CD8-positive, alpha-beta memory T cell (primary cell): ENCODE data around the gene GNAT2. TPM values are rescaled to one million over a fixed set of nuclear protein-coding genes. Genes with fewer than 3 reads are reported as not detected.
A peak's percentile ranks its signal among the peaks of the same experiment; 100 is the strongest.

Experiments used
- CTCF ChIA-PET: fragments of 350-600 bp; sonication (Branson Sonifier 250); formaldehyde crosslinking; loops from one replicate; lab custom pipeline; 2021; ENCODE audit warnings: antibody characterized with exemption; lab: Charles Lee
- POLR2A ChIA-PET: fragments of 350-600 bp; sonication (Branson Sonifier 250); formaldehyde crosslinking; loops from one replicate; lab custom pipeline; 2021; ENCODE audit warnings: antibody characterized with exemption; lab: Charles Lee
- DNase-seq, 5 donors: peaks; one replicate each; pipeline versions ENCODE4 v3.0.0 to v3.0.0-alpha.2; 2020 to 2022; ENCODE audit warnings: mixed read lengths in 1 of 5
- H3K27ac ChIP-seq: one replicate; pipeline ENCODE4 v1.7.0; 2013; ENCODE audit warnings: low read depth, mild to moderate bottlenecking, low read length, moderate library complexity
- H3K27me3 ChIP-seq: 2 replicates; pipeline ENCODE4 v1.7.0; 2013; ENCODE audit warnings: low read length, mild to moderate bottlenecking; ENCODE audit not compliant: insufficient read depth, poor library complexity, severe bottlenecking
- H3K36me3 ChIP-seq: 2 replicates; pipeline ENCODE4 v1.7.0; 2013; ENCODE audit warnings: mild to moderate bottlenecking, low read length, moderate library complexity; ENCODE audit not compliant: insufficient read depth
- H3K4me1 ChIP-seq: 2 replicates; pipeline ENCODE4 v1.7.0; 2013; ENCODE audit warnings: mild to moderate bottlenecking, low read length, moderate library complexity; ENCODE audit not compliant: insufficient read depth
- H3K4me3 ChIP-seq: 2 replicates; pipeline ENCODE4 v1.7.0; 2013; ENCODE audit warnings: mild to moderate bottlenecking, low read length
- H3K9me3 ChIP-seq: 2 replicates; pipeline ENCODE4 v1.7.0; 2013; ENCODE audit warnings: mild to moderate bottlenecking, low read length
- H3K27ac Mint-ChIP-seq, 8 donors: one replicate each; pipeline ENCODE4 v1.8.0; 2020 to 2021; ENCODE audit warnings: mixed read lengths in 8 of 8, mild to moderate bottlenecking in 6 of 8, inconsistent platforms in 3 of 8, moderate library complexity in 3 of 8
- H3K27me3 Mint-ChIP-seq, 2 donors: one replicate each; pipeline ENCODE4 v1.8.0; 2020 to 2021; ENCODE audit warnings: mixed read lengths in 2 of 2, mild to moderate bottlenecking in 1 of 2, moderate library complexity in 1 of 2
- H3K36me3 Mint-ChIP-seq, 3 donors: one replicate each; pipeline ENCODE4 v1.8.0; 2020 to 2021; ENCODE audit warnings: mixed read lengths in 3 of 3, inconsistent platforms in 1 of 3, mild to moderate bottlenecking in 1 of 3
- H3K4me1 Mint-ChIP-seq, 3 donors: one replicate each; pipeline ENCODE4 v1.8.0; 2020 to 2021; ENCODE audit warnings: mixed read lengths in 3 of 3, inconsistent platforms in 1 of 3, mild to moderate bottlenecking in 1 of 3
- H3K4me3 Mint-ChIP-seq, 7 donors: one replicate each; pipeline ENCODE4 v1.8.0; 2020 to 2021; ENCODE audit warnings: mixed read lengths in 7 of 7, mild to moderate bottlenecking in 6 of 7, moderate library complexity in 4 of 7, inconsistent platforms in 2 of 7
- H3K9me3 Mint-ChIP-seq, 5 donors: one replicate each; pipeline ENCODE4 v1.8.0; 2020 to 2022; ENCODE audit warnings: mixed read lengths in 5 of 5, mild to moderate bottlenecking in 3 of 5, moderate library complexity in 2 of 5, inconsistent platforms in 1 of 5
- polyA plus RNA-seq: library from polyadenylated mRNA; unstranded; fragments of 300-500 nt; fragmentation: Illumina TruSeq; gene quantifications from one replicate; pipeline ENCODE4 v1.2.3, GENCODE V29; 2021
- total RNA-seq, 2 experiments: library from RNA; stranded (reverse); gene quantifications; one replicate each; pipeline ENCODE4 v1.2.3, GENCODE V29; 2021

The GNAT2 gene
- total and polyA plus RNA-seq, 3 experiments from 2014 or later = 0.53 to 1.5 TPM; not detected in 1

DNA sequence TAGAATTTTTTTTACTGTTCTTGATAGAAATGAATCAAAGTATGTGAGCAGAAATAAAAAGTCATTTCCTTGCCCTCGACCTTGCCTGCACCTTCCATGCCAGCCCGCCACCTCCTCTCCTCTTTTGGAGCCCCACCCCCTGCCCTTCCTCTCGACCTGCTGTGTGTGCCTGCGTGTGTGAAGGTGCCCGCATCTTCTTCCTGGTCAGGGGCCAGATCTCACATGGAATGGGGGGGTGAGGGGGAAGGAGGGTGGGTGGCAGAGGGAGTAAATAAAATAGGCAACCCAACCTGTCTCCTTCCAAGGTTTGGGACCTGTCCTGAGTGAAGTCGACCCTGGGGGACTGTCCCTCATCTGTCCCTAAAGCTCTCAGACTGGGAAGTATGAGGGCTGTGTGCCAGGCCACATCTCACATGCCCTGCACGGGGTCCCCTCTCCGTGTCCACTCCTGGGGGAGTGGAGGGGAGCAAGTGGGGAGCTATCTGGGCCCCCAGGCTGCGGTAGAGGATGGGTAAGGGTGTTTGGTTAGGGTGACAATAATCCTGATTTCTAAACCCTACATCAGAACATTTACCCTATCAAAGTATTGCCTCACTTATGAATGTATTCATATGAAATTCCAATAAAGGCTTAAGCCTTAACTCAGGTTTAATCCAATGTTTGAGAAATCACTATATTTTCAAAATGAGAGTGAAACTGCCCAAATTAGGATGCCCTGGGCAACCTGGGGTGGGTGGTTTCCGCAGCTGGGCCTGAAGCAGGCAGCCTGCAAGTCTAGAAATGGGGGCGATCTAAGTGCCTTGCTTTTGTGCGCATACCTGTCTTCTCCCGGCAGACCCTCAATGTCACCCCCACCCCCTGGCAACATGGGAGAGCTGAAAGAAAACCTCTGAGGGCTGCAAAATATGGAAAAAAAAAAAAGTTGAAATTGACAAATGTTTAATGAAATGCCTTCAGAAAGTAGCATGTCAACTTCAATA, 15.6 kb upstream of the GNAT2 start:
- Mint-ChIP-seq H3K27me3 (peaks cover 1 to 6% of the 10 kb centered on the region in 2 donors), H3K36me3 (peaks cover 0 to 17% (median 0%) of the 10 kb centered on the region in 3 donors), H3K27ac (peak overlapping the region in 5 of 8 donors; percentile 2 to 78 (median 42)), H3K4me1 (peaks cover 7 to 10% (median 9%) of the 10 kb centered on the region in 3 donors), H3K9me3 (no peaks in the 10 kb centered on the region), H3K4me3 (no peak overlapping the region)
- no peak overlapping the region for H3K4me3 ChIP-seq
- H3K4me1 ChIP-seq = peaks cover 9% of the 10 kb centered on the region
- no peak for DNase-seq
- CTCF ChIA-PET = interaction anchor here (1.1 to 7.6 kb wide), 5 partner anchors 8 to 348 kb away, joined by 4 to 90 read pairs (median 7); partner anchors contain the start of gene AHCYL1
- no peak overlapping the region for H3K27ac ChIP-seq
- POLR2A ChIA-PET = no interaction called here
- H3K27me3 ChIP-seq = no peaks in the 10 kb centered on the region
- H3K9me3 ChIP-seq = no peaks in the 10 kb centered on the region
- H3K36me3 ChIP-seq = peaks cover 7% of the 10 kb centered on the region

DNA sequence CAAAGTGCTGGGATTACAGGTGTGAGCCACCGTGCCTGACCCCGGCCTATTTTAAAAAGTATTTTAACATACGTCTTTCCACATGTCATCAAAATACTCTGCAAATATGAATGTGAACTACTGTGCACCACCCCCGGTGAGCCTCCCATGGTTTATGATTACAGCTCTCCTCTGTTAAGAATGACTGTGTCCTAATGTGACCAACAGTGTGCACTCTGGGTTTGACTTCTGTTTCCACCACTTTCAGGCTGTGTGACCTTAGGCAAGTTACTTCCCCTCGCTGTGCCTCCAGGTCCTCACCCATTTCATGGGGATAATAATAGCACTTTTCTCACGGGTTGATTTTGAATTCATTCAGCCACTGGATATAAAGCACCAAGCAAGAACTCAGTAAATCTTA, 14.9 kb upstream of the GNAT2 start:
- POLR2A ChIA-PET = no interaction called here

DNA sequence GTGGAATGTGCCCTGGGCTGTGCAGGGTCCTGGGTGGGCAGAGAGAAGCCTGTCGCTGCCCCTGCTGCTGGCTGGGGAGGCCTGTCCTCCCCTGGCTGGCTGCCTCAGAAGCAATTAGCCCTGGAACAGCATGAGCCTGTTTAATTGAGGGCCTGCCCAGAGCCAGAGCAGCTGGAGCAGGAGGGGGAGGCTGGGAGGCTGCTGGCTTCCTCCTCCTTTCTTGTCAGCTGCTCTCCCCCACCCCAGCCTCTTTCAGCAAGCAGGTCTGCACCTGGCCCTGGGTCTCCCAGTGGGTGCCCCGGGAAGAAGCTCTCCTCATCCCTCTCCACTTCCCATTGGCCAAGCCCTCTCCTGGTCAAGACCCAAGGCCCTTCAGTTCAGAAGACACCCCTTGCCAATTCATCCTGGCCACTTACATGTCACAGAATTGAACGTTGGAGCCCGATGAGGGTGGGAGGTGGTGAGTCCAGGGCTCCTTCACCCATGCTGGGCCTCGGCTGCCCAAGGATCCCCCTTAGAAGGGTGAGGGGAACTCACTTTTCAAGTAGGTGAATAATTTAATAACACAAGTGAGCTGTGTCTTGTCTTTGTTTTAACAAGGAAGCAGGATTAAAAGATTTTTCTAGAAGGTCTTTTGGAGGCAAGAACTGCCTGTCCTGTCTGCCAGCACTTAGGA, 13.4 kb upstream of the GNAT2 start:
- peak overlapping the region in 2 of 8 donors; percentile 46 to 80 for H3K27ac Mint-ChIP-seq

More for the DNA sequence above, 14.9 kb upstream of the GNAT2 start:
- CTCF ChIA-PET = interaction anchor here (1.1 to 6.5 kb wide), 4 partner anchors 9 to 102 kb away, joined by 3 to 27 read pairs (median 6); no protein-coding TSS in a partner anchor
- H3K27me3 Mint-ChIP-seq = peaks cover 0 to 6% of the 10 kb centered on the region in 2 donors
- H3K36me3 Mint-ChIP-seq = peaks cover 3 to 25% (median 6%) of the 10 kb centered on the region in 3 donors
- DNase-seq = no peak
- Histone ChIP-seq H3K9me3 (no peaks in the 10 kb centered on the region), H3K36me3 (peaks cover 14% of the 10 kb centered on the region), H3K4me1 (peaks cover 9% of the 10 kb centered on the region), H3K27ac (no peak overlapping the region), H3K27me3 (no peaks in the 10 kb centered on the region), H3K4me3 (no peak overlapping the region)
- peak overlapping the region in 4 of 8 donors; percentile 4 to 76 (median 58) for H3K27ac Mint-ChIP-seq
- peaks cover 6 to 9% (median 7%) of the 10 kb centered on the region in 3 donors for H3K4me1 Mint-ChIP-seq
- no peak overlapping the region for H3K4me3 Mint-ChIP-seq
- no peaks in the 10 kb centered on the region for H3K9me3 Mint-ChIP-seq

DNA sequence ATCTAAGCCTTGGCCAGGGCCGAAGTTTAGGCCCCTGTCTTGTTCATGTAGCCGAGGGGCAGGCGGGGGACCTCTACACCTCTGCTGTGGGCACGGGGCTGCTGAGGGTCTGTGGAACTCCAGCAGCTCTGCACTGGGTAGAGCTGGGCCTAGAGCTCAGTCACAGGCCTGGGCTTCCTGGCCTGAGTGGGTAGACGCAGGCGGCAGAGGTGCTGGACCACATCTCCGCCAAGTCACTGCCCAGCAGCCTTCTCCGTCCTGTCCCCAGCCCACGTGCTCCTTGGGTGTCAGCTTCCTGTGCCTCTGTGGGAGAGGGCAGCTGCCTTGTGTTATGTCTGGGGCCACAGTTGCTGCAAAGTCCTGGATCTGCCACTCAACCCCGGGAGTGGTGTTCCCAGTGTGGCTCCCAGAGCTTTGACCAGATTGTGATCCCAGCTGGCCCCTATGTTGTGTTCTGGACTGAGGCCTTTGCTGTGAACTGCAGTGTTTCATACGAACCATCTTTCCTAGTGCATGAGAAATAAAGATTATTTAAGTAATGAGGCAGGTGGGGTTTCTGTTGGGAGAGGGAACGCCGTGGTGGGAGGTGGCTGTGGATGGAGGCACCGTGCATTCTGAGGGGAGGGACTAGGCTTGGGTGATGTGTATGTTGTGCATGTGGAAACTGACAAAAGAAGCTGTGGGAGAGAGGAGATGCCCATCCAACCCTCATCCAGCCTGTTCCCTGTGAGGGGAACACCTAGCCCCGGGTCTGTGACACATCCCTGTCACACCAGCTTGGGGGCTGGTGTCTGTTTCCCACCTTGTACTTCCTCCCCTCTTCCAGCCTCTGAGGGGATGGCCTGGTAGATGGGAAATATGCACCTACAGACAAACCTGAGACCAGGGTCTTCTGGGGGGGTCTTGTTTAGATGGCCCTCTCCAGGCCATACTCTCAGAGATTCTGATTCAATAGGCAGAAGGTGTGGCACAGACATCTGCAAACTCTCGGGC, 12.4 kb upstream of the GNAT2 start:
- Mint-ChIP-seq H3K9me3 (no peaks in the 10 kb centered on the region), H3K4me3 (no peak overlapping the region), H3K27ac (peak overlapping the region in 4 of 8 donors; percentile 54 to 71 (median 64)), H3K4me1 (peaks cover 6 to 9% (median 7%) of the 10 kb centered on the region in 3 donors), H3K36me3 (peaks cover 3 to 50% (median 6%) of the 10 kb centered on the region in 3 donors), H3K27me3 (peaks cover 0 to 5% of the 10 kb centered on the region in 2 donors)
- Histone ChIP-seq H3K4me3 (no peak overlapping the region), H3K27me3 (no peaks in the 10 kb centered on the region), H3K27ac (no peak overlapping the region), H3K4me1 (peaks cover 9% of the 10 kb centered on the region), H3K36me3 (peaks cover 26% of the 10 kb centered on the region), H3K9me3 (no peaks in the 10 kb centered on the region)
- no peak for DNase-seq
- CTCF ChIA-PET = interaction anchor here (1.1 to 6.5 kb wide), 11 partner anchors 8 to 100 kb away, joined by 3 to 51 read pairs (median 12); partner anchors contain the start of gene GNAI3
- POLR2A ChIA-PET = no interaction called here

More for the DNA sequence above, 13.4 kb upstream of the GNAT2 start:
- Mint-ChIP-seq H3K4me1 (peaks cover 6 to 9% (median 7%) of the 10 kb centered on the region in 3 donors), H3K9me3 (no peaks in the 10 kb centered on the region), H3K36me3 (peaks cover 3 to 40% (median 6%) of the 10 kb centered on the region in 3 donors), H3K27me3 (peaks cover 0 to 6% of the 10 kb centered on the region in 2 donors), H3K4me3 (no peak overlapping the region)
- ChIA-PET POLR2A (no interaction called here), CTCF (interaction anchor here (0.6 to 6.5 kb wide), 5 partner anchors 7 to 139 kb away, joined by 3 to 27 read pairs (median 16); partner anchors contain the start of gene CYB561D1)
- peaks cover 9% of the 10 kb centered on the region for H3K4me1 ChIP-seq
- no peaks in the 10 kb centered on the region for H3K9me3 ChIP-seq
- no peak overlapping the region for H3K4me3 ChIP-seq
- no peak overlapping the region for H3K27ac ChIP-seq
- no peak for DNase-seq
- H3K27me3 ChIP-seq = no peaks in the 10 kb centered on the region
- peaks cover 24% of the 10 kb centered on the region for H3K36me3 ChIP-seq

DNA sequence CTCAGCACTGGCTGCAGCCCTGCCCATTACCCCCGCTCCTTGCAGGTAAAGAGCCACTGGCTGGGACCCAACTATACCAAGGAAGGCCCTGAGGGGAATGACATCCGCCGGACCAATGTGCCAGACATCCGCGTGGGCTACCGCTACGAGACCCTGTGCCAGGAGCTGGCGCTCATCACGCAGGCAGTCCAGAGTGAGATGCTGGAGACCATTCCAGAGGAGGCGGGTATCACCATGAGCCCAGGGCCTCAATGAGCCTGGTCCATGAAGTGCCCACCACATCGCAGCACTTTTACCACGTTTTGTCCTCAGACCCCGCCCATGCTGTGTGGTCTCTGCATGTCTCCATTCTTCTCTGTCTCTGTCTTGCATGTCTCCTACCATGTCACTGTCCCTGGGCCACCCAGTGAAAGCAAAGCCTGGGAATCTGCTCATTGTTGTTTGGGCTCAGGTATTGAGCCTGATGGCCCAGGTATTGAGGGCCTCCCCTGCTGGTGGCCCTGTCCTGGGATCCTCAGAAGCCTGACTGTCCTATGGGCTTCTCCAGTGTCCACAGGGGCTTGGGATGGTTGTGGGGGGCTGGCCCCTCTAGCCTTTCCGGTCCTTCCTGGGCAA, 11.6 kb upstream of the GNAT2 start:
- Histone ChIP-seq H3K27me3 (no peaks in the 10 kb centered on the region), H3K9me3 (no peaks in the 10 kb centered on the region), H3K27ac (no peak overlapping the region), H3K4me3 (no peak overlapping the region), H3K4me1 (peaks cover 9% of the 10 kb centered on the region), H3K36me3 (peaks cover 26% of the 10 kb centered on the region)
- Mint-ChIP-seq H3K27ac (peak overlapping the region in 2 of 8 donors; percentile 54 to 78), H3K36me3 (peaks cover 3 to 57% (median 6%) of the 10 kb centered on the region in 3 donors), H3K27me3 (no peaks in the 10 kb centered on the region), H3K4me1 (peaks cover 6 to 9% (median 7%) of the 10 kb centered on the region in 3 donors), H3K9me3 (no peaks in the 10 kb centered on the region), H3K4me3 (no peak overlapping the region)
- POLR2A ChIA-PET = interaction anchor here (1.7 kb wide), 1 partner anchor 85 kb away, joined by 6 read pairs; no protein-coding TSS in a partner anchor
- DNase-seq = no peak
- CTCF ChIA-PET = interaction anchor here (1.1 to 3.1 kb wide), 14 partner anchors 9 to 99 kb away, joined by 3 to 51 read pairs (median 9); partner anchors contain the start of genes AMPD2, GNAI3, GNAT2 and GSTM4

DNA sequence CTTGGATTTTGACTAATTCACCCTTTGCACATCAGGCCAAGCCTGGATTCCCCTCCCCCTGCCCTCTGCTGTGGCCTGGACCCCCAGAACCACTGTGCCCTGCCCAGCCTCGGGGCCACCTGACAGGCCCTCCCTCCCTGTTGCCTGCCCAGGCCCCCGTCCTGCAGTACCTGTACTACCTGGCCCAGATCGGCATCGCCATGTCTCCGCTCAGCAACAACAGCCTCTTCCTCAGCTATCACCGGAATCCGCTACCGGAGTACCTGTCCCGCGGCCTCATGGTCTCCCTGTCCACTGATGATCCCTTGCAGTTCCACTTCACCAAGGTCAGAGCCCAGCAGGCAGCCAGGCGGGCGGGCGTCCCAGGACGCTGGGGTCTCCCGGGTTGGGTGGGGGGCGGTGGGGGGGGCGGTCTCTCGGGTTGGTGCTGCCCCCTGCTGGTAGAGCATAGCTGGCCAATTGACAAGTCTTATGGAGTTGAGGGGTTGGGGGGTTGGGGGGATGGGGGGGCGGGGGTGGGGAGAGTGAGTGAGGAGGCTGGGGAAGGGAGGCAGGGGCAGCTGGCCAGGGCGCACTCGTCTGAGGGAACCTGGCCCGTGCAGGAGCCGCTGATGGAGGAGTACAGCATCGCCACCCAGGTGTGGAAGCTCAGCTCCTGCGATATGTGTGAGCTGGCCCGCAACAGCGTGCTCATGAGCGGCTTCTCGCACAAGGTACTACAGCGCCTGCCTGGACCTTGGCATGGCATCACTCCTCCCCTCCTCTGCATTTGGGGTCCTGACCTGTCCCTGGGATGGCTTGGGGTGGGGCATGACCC, 10.9 kb upstream of the GNAT2 start:
- peak overlapping the region in 1 of 7 donors; percentile 70 for H3K4me3 Mint-ChIP-seq
- peak overlapping the region in 4 of 8 donors; percentile 35 to 84 (median 58) for H3K27ac Mint-ChIP-seq
- Histone ChIP-seq H3K4me1 (peaks cover 9% of the 10 kb centered on the region), H3K36me3 (peaks cover 26% of the 10 kb centered on the region), H3K27ac (no peak overlapping the region), H3K4me3 (no peak overlapping the region), H3K9me3 (no peaks in the 10 kb centered on the region), H3K27me3 (no peaks in the 10 kb centered on the region)
- peak in 2 of 5 donors; percentile 37 to 63 for DNase-seq
- H3K36me3 Mint-ChIP-seq = peaks cover 3 to 64% (median 6%) of the 10 kb centered on the region in 3 donors
- ChIA-PET POLR2A (interaction anchor here (1.4 to 1.7 kb wide), 2 partner anchors 82 to 84 kb away, joined by 4 to 6 read pairs; partner anchors contain the start of gene GNAI3), CTCF (interaction anchor here (0.6 to 3.1 kb wide), 17 partner anchors 9 to 354 kb away, joined by 3 to 51 read pairs (median 5); partner anchors contain the start of genes AHCYL1, AMPD2, GNAI3 and GNAT2)
- H3K9me3 Mint-ChIP-seq = no peaks in the 10 kb centered on the region
- no peaks in the 10 kb centered on the region for H3K27me3 Mint-ChIP-seq
- H3K4me1 Mint-ChIP-seq = peaks cover 7 to 12% (median 9%) of the 10 kb centered on the region in 3 donors
